Astrocyte (in vitro differentiated cells and primary cell): ENCODE results near the gene DCDC2B. TPM values are rescaled to one million over a fixed set of nuclear protein-coding genes. Genes with fewer than 3 reads are reported as not detected.

Experiments used
- DNase-seq: peaks from one replicate; pipeline ENCODE4 v3.0.0-alpha.2; 2010; ENCODE audit warnings: low read depth
- FAIRE-seq: peaks from 2 replicates; lab custom pipeline; 2011; peaks lifted over from hg19 to GRCh38; lab: Jason Lieb, UNC
- H2AFZ ChIP-seq: 2 replicates; pipeline ENCODE4 v1.6.0; 2012; ENCODE audit warnings: low read depth, low read length, inconsistent platforms
- H3K27ac ChIP-seq: 2 replicates; pipeline ENCODE4 v1.5.1; 2011; ENCODE audit warnings: low read depth, low read length, inconsistent platforms
- H3K27me3 ChIP-seq: 2 replicates; pipeline ENCODE4 v1.6.0; 2011; ENCODE audit warnings: low read length, inconsistent platforms; ENCODE audit not compliant: insufficient read depth
- H3K36me3 ChIP-seq: 2 replicates; pipeline ENCODE4 v1.5.1; 2011; ENCODE audit warnings: low read length, inconsistent platforms; ENCODE audit not compliant: insufficient read depth
- H3K4me1 ChIP-seq: 2 replicates; pipeline ENCODE4 v1.5.1; 2011; ENCODE audit warnings: low read length, inconsistent platforms; ENCODE audit not compliant: insufficient read depth
- H3K4me2 ChIP-seq: 2 replicates; pipeline ENCODE4 v1.6.0; 2012; ENCODE audit warnings: low read length, inconsistent platforms
- H3K4me3 ChIP-seq: 2 replicates; pipeline ENCODE4 v1.5.1; 2011; ENCODE audit warnings: low read depth, mild to moderate bottlenecking, low read length, inconsistent platforms; ENCODE audit not compliant: insufficient read depth
- H3K79me2 ChIP-seq: 2 replicates; pipeline ENCODE4 v1.6.0; 2012; ENCODE audit warnings: mild to moderate bottlenecking, low read length, inconsistent platforms; ENCODE audit not compliant: insufficient read depth
- H3K9ac ChIP-seq: 2 replicates; pipeline ENCODE4 v1.6.0; 2012; ENCODE audit warnings: mild to moderate bottlenecking, low read length, inconsistent platforms
- H3K9me3 ChIP-seq: 2 replicates; pipeline ENCODE4 v1.5.1; 2012; ENCODE audit warnings: low read depth, mild to moderate bottlenecking, low read length, inconsistent platforms; ENCODE audit not compliant: insufficient read depth
- H4K20me1 ChIP-seq: 2 replicates; pipeline ENCODE4 v1.6.0; 2012; ENCODE audit warnings: low read length, inconsistent platforms; ENCODE audit not compliant: insufficient read depth
- H3K27ac Mint-ChIP-seq: one replicate; pipeline ENCODE4 v1.8.0; 2021; ENCODE audit warnings: mild to moderate bottlenecking, mixed read lengths; ENCODE audit not compliant: unreplicated experiment
- H3K27me3 Mint-ChIP-seq: one replicate; pipeline ENCODE4 v1.8.0; 2021; ENCODE audit warnings: low read depth, mixed read lengths; ENCODE audit not compliant: unreplicated experiment
- H3K36me3 Mint-ChIP-seq: one replicate; pipeline ENCODE4 v1.8.0; 2021; ENCODE audit warnings: low read depth, mixed read lengths; ENCODE audit not compliant: unreplicated experiment
- H3K4me1 Mint-ChIP-seq: one replicate; pipeline ENCODE4 v1.8.0; 2021; ENCODE audit warnings: low read depth, mixed read lengths; ENCODE audit not compliant: unreplicated experiment
- H3K4me3 Mint-ChIP-seq: one replicate; pipeline ENCODE4 v1.8.0; 2021; ENCODE audit warnings: mild to moderate bottlenecking, moderate library complexity, mixed read lengths; ENCODE audit not compliant: unreplicated experiment
- H3K9me3 Mint-ChIP-seq: one replicate; pipeline ENCODE4 v1.8.0; 2021; ENCODE audit warnings: mild to moderate bottlenecking, mixed read lengths; ENCODE audit not compliant: unreplicated experiment
- CTCF ChIP-seq: IDR thresholded peaks from 2 replicates; pipeline ENCODE4 v1.5.1; 2011; ENCODE audit warnings: low read depth, mild to moderate bottlenecking, inconsistent platforms, low read length, moderate library complexity; ENCODE audit not compliant: insufficient read depth
- EZH2 ChIP-seq: IDR thresholded peaks from 2 replicates; pipeline ENCODE4 v1.6.1; 2012; ENCODE audit warnings: mild to moderate bottlenecking, low read length, inconsistent platforms; ENCODE audit not compliant: insufficient read depth
- total RNA-seq: library from RNA; stranded (reverse); gene quantifications from 2 replicates; pipeline ENCODE4 v1.2.1, GENCODE V29; 2021

Gene DCDC2B
- total RNA-seq, 1 donor from 2014 or later: not detected

- Histone ChIP-seq H3K9ac (no peak overlapping the region), H3K27me3 (no peaks in the 10 kb centered on the region), H3K27ac (no peak overlapping the region), H3K4me3 (no peak overlapping the region), H3K4me2 (no peak overlapping the region), H3K9me3 (no peaks in the 10 kb centered on the region), H3K4me1 (peaks cover 6% of the 10 kb centered on the region), H3K79me2 (peaks cover 8% of the 10 kb centered on the region), H4K20me1 (peaks cover 64% of the 10 kb centered on the region), H2AFZ (no peak overlapping the region), H3K36me3 (peaks cover 71% of the 10 kb centered on the region)
- TF ChIP-seq CTCF (no peak), EZH2 (no peak)
- Mint-ChIP-seq H3K4me3 (no peak overlapping the region), H3K4me1 (peaks cover 18% of the 10 kb centered on the region), H3K27ac (no peak overlapping the region), H3K27me3 (no peaks in the 10 kb centered on the region), H3K9me3 (no peaks in the 10 kb centered on the region), H3K36me3 (peaks cover 30% of the 10 kb centered on the region)
- FAIRE-seq: no peak
- DNase-seq: no peak
These were observed 13.9 kb upstream of the DCDC2B start for GRCh38 chr1:32194984-32195383.

GRCh38 chr1:32195531-32195930, 13.4 kb upstream of the DCDC2B start:
- H3K4me1 ChIP-seq: peaks cover 7% of the 10 kb centered on the region
- H3K9ac ChIP-seq: no peak overlapping the region
- TF ChIP-seq CTCF (no peak), EZH2 (no peak)
- H3K27me3 ChIP-seq: no peaks in the 10 kb centered on the region
- H3K4me2 ChIP-seq: no peak overlapping the region
- H3K79me2 ChIP-seq: peaks cover 8% of the 10 kb centered on the region
- H3K36me3 ChIP-seq: peaks cover 66% of the 10 kb centered on the region
- Mint-ChIP-seq H3K9me3 (no peaks in the 10 kb centered on the region), H3K4me1 (peaks cover 22% of the 10 kb centered on the region), H3K27me3 (no peaks in the 10 kb centered on the region), H3K27ac (no peak overlapping the region), H3K4me3 (no peak overlapping the region), H3K36me3 (peaks cover 28% of the 10 kb centered on the region)
- no peak for DNase-seq
- H3K4me3 ChIP-seq: no peak overlapping the region
- H4K20me1 ChIP-seq: peaks cover 59% of the 10 kb centered on the region
- no peak overlapping the region for H2AFZ ChIP-seq
- H3K9me3 ChIP-seq: no peaks in the 10 kb centered on the region
- no peak overlapping the region for H3K27ac ChIP-seq
- no peak for FAIRE-seq

- Histone ChIP-seq H3K4me2 (no peak overlapping the region), H2AFZ (no peak overlapping the region), H3K27me3 (no peaks in the 10 kb centered on the region), H3K36me3 (peaks cover 61% of the 10 kb centered on the region), H3K79me2 (peaks cover 5% of the 10 kb centered on the region), H3K4me3 (no peak overlapping the region), H3K9me3 (no peaks in the 10 kb centered on the region), H3K27ac (no peak overlapping the region), H4K20me1 (peaks cover 54% of the 10 kb centered on the region), H3K9ac (no peak overlapping the region), H3K4me1 (peaks cover 13% of the 10 kb centered on the region)
- FAIRE-seq: no peak
- H3K4me1 Mint-ChIP-seq: peaks cover 22% of the 10 kb centered on the region
- TF ChIP-seq CTCF (no peak), EZH2 (no peak)
- no peak overlapping the region for H3K27ac Mint-ChIP-seq
- peaks cover 28% of the 10 kb centered on the region for H3K36me3 Mint-ChIP-seq
- peak overlapping the region; percentile 62 for H3K4me3 Mint-ChIP-seq
- H3K27me3 Mint-ChIP-seq: no peaks in the 10 kb centered on the region
- DNase-seq: no peak
- no peaks in the 10 kb centered on the region for H3K9me3 Mint-ChIP-seq
These were observed 12.7 kb upstream of the DCDC2B start for GRCh38 chr1:32195972-32196823.
